Keratinocyte (primary cell): ENCODE measurements around the gene C1QTNF9B.

Experiments
- CTCF ChIP-seq, 3 experiments: IDR thresholded peaks in 1 of 3; conservative IDR thresholded peaks in 1 of 3; optimal IDR thresholded peaks in 1 of 3; 2 replicates in 2 of 3; 3 replicates in 1 of 3; pipeline versions ENCODE3 to v1.5.1; 2011; ENCODE audit warnings: low read length in 3 of 3, mild to moderate bottlenecking in 3 of 3, moderate library complexity in 2 of 3, control low read depth in 1 of 3, inconsistent platforms in 1 of 3; ENCODE audit not compliant: insufficient read depth in 2 of 3; ENCODE audit errors: extremely low read depth in 1 of 3
- EZH2 ChIP-seq: IDR thresholded peaks from one replicate; pipeline ENCODE4 v1.6.1; 2012; ENCODE audit warnings: inconsistent platforms, mild to moderate bottlenecking, low read length, moderate library complexity

GRCh38 chr13:23901365-23901764 lies 4.1 kb upstream of the C1QTNF9B start:
- no peak for TF ChIP-seq CTCF (optimal IDR thresholded peaks at IDR 0.05 in 1 of 3, IDR thresholded peaks at IDR 0.05 in 1 of 3, conservative IDR thresholded peaks at IDR 0.05 in 1 of 3; ENCODE audit: extremely low read depth in 1 of 3, insufficient read depth in 2 of 3, low read length in 3 of 3)
- no peak for TF ChIP-seq EZH2
